Stimulated activated CD4-positive, alpha-beta T cell treated with anti-CD3 and anti-CD28 coated beads, Interleukin-12 subunit alpha, Interleukin-12 subunit beta, amount 100 ng/mL, for 48 hours (primary cell): ENCODE measurements around the gene ZFHX2.
A peak's percentile ranks its signal among the peaks of the same experiment; 100 is the strongest.

Source experiments
- DNase-seq, 3 donors: peaks; one replicate each; pipeline ENCODE4 v3.0.0-alpha.2; 2020; ENCODE audit warnings: low read depth in 2 of 3, low spot score in 1 of 3

ZFHX2 gene

DNA sequence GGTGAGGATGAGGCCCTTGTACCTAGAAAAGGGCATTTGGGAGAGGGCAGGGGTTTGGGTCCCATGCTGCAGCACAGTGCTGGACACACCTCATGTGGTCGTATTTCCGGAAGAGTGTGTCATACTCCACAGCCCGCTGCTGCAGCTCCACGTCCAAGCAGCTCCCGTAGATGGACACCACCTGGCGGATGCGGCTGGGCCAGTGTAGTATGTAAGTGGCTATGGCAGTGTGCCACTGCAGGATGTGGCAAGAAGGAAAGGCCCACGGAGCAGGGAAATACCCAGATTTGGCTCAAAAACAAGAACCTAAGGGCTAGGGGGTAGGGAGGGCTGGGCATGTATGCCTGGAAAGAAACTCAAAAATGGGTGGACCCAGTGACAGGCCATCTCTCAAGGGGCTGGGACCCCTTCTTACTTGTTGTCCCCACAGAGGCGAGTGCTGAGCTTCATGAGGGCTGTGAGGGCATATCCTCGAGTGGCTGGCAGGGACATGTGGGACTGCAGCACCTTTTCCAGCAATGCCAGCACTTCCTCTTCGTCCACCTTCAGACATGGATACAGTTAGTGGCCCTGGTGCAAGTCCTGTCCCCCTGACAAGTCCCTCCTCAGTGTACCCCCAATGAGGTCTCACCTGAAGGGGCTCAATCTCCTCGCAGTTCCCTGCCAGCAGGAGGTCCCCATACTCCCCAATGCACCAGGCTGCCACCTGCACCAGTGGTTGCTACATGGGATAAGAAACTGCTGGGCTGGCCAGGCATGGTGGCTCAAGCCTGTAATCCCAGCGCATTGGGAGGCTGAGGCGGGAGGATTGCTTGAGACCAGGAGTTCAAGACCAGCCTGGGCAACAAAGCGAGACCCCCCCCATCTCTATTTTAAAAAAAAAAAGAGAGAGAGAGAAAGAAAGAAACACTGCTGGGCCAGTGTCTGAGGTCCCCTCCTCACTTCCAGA is 10.6 kb upstream of the ZFHX2 start:
- no peak for DNase-seq

DNA sequence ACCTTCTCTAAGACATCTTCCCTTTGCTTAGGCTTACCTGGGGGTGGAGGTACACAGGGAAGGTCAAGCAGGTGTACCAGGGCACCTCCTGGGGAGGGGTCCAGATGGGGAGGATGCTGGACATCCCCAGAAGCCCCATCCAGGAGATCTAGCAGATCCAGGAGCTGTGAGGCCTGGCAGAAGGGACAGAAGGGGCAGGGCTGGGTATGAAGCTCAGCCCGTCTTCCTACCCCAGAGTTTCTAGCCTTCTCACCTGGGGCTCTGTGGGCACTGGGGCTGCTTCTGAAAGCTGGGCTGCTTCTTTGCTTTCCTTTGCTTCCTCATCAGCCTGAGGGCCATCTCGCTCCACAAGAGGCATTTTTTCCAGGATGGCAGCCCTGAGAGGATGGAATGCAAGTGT is 9.7 kb upstream of the ZFHX2 start:
- no peak for DNase-seq

GRCh38 chr14:23559926-23560520 is 8.5 kb upstream of the ZFHX2 start:
- DNase-seq: no peak

DNA sequence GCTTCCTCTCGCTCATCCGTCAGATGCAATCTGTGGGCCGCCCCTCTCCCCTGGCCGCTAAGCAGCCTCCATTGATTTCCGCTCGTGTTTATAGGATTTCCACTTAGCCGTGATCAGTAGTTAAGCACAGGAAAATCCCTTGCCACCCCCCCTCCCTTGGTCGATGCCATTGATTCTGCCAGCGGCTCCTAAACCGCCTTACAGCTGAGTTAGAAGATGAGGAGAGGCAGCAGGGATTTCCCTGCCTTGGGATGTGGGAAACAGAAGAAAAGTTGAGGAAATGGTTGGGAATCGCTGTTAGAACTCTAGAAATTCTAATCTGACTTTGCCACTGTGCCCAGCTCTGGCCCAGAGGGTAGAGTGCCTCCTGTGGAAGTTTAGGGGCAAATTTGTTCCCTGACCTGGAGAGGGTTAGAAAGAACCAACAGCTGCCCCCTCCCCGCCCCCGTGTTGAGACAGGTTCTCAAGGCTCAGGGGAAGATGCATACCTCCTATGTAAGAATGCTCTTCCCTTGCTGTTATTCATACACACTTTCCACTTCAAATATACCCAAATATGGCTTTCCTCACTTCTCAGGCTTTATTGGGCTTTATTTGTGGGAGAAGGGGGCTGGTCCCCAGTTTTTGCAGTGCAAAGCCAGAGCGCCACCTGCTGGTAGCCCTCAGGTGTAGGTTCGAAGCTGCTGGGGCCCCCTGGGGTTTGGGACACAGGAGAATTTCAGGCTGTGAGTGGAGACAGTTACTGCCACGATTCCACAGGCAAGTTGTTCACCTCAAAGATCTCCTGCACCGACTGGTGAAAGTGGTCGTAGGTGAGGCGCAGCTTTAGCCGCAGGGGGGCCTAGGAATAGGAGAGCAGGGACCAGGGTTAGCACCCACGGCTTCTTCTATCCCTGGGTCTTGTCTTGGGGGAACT is 7.7 kb upstream of the ZFHX2 start:
- peak; percentile 42 to 63 (median 58) for DNase-seq

GRCh38 chr14:23558346-23559009 is 6.9 kb upstream of the ZFHX2 start:
- no peak for DNase-seq

- DNase-seq: no peak
Observed at GRCh38 chr14:23557946-23558345, 6.4 kb upstream of the ZFHX2 start.

DNA sequence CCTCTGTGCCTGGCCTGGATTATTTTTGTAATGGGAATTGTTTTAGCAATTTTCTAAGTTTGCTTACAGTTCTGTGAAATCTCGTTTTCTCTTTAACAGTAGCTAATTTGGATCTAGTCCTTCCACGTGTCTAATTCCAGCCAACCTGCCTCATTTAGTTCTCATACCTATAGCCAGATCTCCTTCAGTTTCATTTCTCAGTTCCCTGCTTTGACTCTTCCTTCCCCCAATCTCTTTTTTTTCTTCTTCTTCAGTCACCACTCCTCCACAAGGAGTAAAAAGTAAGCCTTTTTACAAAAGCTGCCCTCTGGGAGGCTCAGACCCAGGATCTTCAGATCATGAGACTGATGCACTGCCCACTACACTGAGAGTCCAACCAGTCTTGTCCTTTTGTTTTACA is 6.0 kb upstream of the ZFHX2 start:
- no peak for DNase-seq

DNA sequence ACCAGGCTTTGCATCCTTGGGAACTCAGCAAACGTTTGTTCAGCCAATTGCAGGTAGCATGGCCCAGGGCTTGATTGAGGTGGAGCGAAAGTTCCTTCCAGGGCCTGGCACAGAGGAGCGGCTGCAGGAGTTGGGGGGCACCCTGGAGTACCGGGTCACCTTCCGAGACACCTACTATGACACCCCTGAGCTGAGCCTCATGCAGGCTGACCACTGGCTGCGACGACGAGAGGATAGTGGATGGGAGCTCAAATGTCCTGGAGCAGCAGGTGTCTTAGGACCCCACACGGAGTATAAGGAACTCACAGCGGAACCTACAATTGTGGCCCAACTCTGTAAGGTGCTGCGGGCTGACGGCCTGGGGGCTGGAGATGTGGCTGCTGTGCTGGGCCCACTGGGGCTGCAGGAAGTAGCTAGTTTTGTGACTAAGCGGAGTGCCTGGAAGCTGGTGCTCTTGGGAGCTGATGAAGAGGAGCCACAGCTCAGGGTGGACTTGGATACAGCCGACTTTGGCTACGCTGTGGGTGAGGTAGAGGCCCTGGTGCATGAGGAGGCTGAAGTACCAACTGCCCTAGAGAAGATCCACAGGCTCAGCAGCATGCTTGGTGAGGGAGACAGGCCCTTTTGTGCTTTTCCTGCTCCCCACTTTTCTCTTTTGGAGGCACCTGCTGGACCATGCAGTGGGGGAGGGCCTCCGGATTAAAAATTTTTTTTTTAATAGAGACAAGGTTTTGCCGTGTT is 5.3 kb upstream of the ZFHX2 start:
- no peak for DNase-seq

DNA sequence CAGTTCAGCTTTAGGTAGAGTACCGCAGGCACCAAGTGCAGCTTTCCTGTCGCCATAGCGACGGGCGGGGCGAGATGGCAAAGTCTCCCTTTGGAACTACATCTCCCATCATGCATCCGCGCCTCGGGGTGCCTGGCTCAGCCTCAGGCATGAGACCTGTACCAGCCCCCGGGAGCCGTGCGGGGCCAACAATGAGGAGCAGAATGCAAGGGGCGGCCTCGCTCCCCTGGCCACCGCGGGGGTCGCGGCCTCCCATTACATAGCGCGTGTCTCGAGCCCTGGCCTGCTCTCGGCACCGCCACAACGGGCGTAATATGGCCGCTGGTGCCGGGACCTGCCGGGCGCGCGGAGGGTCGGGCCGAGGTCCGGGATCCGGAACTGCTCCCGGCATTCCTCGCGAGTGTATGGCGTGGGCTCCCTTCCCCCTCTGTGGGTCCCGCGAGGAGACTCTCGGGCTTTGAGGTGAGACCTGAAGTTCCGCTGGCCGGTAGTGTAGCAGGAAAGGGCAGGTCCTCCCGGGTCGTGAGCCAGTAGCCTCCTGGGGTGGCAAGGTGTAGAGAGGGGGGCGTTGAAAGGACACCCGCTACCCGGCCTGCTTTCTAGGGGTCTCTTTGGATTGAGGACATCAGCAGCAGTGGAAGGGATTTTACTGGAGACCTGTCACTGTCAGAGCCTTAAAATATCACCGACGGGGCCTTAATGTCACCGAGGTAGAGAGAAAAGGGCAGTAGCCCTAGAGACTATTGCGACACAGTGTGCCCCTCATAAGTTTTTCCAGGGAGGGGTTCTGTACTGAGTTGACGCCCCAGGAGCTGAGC is 4.5 kb upstream of the ZFHX2 start, which contains the start of gene THTPA:
TSS of gene THTPA (plus strand) at position 390 of the 818 bp plus-strand sequence. CDS start 487 bp downstream, outside the sequence.
- DNase-seq: peak; percentile 86 to 90 (median 89)

- no peak for DNase-seq
Observed at GRCh38 chr14:23555533-23555881, 3.9 kb upstream of the ZFHX2 start.

DNA sequence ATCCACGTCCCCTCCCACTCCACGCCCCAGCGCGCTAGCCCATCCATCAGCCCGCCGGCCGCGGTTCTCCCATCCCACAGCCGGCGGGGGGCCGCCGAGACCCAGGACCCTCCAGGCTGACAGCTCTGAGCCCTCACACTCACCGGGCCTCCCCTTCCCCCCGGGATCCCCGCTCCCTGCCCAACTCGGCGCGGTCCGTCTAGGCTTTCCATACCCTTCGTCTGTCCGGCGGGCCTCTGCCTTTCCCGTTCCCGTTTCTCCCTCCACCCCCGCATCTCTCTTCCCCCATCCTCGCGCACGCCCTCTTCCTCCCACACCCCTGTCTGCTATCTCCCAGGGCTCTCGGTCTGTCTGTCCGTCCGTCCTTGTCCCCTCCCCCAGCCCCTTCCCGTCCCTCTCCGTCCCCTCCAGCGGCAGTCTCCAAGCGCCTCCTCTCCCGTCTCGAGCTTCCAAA is 726 bp downstream of the ZFHX2 start:
- no peak for DNase-seq

DNA sequence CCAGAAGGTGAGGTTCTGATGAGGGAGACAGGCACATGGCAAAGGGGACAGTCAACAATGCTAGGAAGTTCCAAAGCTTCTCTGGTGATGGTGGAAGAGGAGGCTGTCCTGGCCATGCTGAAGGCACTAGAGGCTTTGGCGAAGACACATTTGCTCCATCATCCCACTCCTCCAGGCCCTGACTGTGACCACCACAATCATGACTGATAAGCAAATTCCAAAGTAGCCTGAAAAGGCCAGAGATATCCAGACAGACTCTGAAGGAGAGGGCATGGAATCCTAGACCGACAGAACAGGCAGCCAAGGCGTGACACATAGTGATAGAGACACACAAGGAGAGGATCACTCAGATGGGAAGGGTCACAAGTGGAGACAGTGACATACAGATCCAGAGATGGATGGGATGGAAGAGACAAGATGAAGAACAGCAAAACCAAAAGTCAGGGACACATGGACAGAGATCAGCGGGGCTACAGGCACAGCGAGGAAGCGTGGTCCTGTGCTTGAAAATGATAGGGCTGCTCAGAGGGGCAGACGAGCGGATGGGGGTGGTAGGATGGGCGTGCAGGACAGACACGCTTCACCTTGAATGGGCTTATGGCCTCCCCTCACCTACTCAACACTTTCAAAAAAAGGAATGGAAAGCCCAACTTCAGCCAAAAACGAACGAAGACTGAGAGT is 1.3 kb downstream of the ZFHX2 start:
- no peak for DNase-seq

DNA sequence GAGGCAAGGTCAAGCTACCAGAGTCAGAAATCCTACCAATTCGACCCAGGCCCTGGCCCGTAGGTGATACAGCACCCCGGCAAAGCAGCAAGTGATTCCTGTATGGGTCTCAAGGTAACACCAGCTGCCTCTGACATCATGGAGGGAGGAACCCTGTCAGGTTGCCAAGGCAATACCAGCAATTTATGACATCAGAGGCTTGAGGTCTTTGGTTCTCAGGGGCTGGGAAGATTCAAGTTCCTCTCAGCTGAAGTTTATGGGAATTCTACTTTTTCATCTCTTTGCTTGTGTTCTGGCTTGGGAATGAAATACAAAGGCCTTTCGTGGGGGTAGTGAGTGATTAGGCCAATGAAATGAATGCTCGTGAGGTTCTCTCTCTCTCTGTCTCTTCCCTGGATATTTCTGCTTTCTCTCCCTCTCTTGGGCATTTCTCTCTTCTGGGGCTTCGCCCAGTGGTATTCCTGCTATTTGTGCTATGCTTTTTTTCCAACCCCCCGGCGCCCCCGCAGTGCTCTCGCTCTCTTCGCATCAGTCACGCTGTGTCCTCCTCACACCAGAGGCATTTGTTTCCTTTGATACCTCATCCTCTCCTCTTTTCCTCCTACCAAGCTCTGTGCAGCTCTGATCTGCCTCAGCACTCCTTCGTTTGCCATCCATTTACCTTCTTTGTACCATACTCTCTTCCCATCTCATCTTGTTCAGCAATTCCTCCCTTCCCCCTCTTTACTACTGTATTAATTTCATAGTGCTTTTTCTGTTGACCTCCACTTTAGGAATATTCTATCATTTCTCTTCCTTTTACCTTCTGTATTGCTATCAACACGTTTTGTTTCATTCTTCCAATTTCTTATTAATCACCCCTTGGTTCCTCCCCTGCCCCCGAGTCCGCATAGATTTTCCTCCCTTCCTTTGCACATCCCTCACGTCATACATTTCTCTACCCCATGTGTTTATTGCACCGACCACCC is 2.9 kb downstream of the ZFHX2 start:
- no peak for DNase-seq

- no peak for DNase-seq
Observed at GRCh38 chr14:23547924-23548323, 3.6 kb downstream of the ZFHX2 start.

DNA sequence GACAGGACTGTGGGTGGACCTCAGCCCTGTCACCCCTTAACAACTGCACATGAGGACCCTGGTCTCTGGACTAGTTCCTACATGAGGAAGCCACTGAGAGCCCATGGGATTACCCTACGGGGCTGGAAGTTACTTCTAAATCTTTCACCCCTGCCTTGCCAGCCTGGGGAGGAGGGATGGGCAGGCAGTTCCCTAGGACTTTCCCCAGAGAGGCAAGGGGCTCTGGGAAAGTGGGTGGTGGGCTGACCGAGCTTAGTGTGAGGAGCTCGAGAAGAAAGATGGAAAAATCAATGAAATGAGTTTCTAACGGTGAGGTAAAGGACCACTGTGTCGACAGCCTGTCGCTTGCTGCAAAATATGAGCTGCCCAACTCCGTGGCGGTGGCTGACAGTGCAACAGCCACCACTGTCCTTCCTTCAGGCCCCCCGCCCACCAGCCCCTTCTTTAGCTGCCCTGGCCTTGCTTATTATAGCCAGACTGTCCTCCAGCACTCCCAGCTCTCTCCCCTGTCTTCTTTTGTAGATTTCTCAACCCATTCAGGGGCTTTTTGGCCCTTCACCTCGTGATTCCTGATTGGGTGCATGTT is 5.0 kb downstream of the ZFHX2 start:
- no peak for DNase-seq

DNA sequence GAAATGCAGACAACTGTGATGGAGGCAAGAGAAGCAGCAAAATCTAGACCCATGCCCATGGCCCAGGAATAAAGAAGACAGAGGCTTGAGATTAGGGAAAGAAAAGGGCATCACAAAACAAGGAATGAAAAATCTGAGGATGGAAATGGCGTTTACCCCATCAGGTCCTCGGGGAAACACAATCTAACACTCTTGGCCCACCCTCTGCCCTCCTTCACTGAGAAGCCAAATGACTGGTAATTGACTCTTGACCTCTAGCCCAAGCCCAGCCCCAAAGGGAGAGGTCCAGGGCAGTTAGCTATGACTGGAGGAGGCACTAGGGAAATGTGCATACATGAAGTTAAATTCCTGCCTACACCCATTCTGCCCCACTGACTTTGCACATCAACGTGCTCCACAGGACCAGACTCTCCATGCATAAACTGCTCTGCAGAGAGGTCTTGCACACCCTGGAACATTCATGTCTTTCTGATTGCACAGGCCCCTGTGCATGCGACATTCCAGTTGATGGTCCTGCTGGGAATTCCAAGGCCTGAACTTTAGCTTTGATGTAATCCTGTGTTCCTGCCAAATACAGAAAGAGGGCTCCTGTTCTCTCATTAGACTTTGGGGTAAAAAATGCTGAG is 5.7 kb downstream of the ZFHX2 start:
- DNase-seq: no peak
